T-helper 9 cell (primary cell): ENCODE data around the gene SESTD1.

ENCODE experiments used
- DNase-seq: peaks from one replicate; pipeline ENCODE4 v3.0.0-alpha.2; 2020
- total RNA-seq, 2 donors: gene quantifications; one replicate each; lab custom pipeline; 2026; lab: John Stamatoyannopoulos, UW

SESTD1 gene, protein sequence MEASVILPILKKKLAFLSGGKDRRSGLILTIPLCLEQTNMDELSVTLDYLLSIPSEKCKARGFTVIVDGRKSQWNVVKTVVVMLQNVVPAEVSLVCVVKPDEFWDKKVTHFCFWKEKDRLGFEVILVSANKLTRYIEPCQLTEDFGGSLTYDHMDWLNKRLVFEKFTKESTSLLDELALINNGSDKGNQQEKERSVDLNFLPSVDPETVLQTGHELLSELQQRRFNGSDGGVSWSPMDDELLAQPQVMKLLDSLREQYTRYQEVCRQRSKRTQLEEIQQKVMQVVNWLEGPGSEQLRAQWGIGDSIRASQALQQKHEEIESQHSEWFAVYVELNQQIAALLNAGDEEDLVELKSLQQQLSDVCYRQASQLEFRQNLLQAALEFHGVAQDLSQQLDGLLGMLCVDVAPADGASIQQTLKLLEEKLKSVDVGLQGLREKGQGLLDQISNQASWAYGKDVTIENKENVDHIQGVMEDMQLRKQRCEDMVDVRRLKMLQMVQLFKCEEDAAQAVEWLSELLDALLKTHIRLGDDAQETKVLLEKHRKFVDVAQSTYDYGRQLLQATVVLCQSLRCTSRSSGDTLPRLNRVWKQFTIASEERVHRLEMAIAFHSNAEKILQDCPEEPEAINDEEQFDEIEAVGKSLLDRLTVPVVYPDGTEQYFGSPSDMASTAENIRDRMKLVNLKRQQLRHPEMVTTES
- total RNA-seq = 6.5 to 7.2 reads per million in 2 donors

GRCh38 chr2:179264368-179265081, at the start of gene SESTD1:
SESTD1 (minus strand) TSS chr2:179264832; CDS start chr2:179191841, 72,991 bp downstream.
- DNase-seq = peak; percentile 41

- DNase-seq = no peak
These were observed 48.4 kb upstream of the SESTD1 start for GRCh38 chr2:179313057-179313456.

DNA sequence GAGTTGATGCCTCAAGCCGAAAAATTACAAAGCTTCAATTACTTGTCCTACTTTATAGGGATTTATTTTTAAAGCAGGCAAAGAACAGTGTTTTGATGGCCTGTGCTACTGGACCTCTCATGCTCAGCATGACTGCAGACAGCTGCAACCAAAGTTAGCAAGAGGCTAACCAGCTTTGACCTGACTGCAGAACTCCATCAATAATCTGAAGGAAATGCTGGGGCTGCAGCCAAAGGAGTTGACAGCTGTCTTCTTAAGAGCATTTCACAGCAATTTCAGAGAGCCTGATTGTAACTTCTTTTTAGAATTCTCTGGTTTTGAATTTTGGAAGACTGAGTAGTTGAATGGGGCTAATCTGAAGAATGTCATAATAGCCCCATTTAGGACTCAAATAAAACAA, 46.5 kb upstream of the SESTD1 start:
- DNase-seq = no peak

DNA sequence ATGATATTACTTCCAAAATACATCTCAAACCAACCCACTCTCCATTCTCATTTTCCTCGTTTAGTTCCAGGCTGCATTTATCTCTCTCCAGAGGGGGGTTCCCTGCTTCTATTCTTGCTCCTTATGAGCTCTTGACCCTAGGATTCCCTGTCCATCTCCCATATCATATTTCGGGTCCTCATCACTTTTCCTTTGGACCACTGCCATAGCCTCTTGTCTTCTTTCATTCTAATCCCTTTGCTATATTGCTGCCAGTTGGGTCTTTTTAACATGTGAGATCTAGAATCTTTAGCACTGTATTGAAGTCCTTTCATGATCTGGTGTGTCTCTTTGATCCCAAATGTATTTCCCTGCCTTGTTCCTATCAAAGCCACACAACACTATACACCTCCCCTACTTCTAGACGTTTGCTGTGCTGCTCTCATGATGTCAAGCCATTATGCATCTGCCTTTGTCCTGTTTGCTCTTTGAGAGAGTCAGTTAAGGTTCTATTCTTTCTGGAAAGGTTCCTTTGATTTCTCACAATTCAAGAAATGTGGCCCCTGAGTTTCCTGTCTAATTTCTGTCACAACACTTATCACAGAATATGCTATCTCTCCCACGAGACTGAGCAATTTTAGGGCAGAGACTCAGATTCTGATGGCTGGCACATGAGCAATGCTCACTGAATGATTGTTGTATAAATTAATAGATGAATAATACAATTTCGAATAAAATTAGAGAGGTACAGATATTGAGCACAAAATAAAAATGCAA, 43.2 kb upstream of the SESTD1 start:
- no peak for DNase-seq

DNA sequence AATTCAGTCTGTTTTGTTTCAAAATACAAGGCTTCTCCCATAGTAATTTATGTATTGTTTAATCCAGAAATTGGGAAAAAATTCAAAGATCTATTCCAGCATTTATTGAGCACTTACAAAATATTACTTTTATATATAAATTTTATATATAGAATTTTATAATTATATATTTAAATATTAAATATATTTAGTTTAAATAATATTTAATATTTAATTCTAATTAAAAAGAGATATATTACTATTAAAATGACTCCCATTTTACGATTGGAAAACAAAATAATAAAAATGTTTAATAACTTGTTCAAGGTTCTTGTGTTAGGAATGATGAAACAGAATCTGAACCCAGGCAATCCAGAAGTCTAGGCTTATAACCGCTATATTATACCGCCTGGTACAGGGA, 40.5 kb upstream of the SESTD1 start:
- DNase-seq = no peak

- DNase-seq = no peak
These were observed 39.8 kb upstream of the SESTD1 start for GRCh38 chr2:179304424-179304823.

- DNase-seq = no peak
These were observed 38.3 kb upstream of the SESTD1 start for GRCh38 chr2:179302764-179303571.

- DNase-seq = no peak
These were observed 37.5 kb upstream of the SESTD1 start for GRCh38 chr2:179302149-179302548.

DNA sequence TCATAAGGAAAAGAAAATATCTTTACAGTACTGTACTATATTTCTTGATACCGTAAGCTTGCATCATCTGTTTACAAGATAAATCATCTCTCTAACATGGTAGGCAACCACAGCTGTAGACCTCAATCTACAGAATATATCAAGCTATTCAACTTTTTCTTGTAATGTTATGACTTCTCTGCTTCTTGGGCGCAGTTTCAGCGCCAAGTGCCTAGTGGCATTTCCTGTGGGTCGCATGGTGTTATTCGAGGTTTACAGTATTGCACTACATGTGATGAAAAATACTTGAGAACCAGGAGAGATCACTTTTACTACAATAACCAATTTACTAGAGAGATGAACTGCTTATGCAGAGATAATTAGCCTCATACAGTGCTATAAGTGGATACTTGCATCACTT, 34.0 kb upstream of the SESTD1 start:
- no peak for DNase-seq

- no peak for DNase-seq
These were observed 33.3 kb upstream of the SESTD1 start for GRCh38 chr2:179297927-179298326.

DNA sequence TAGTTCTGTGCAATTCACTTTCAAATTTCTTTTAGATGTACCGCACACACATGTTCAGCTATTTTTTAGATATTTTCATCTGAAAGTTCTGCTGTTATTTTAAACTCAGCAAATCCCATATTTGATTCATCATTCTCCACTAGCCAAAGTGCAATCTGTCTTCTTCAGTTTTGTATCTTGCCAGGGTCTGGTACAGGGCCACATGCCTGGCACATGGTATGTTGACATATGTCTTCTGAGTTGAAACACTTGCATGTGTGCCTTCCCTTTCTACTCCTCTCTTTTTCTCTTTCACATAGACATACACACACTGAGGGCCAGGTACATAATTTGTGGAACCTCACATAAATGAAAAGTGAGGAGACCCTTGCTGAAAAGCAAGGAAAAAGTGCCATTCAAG, 25.7 kb upstream of the SESTD1 start:
- DNase-seq = no peak

GRCh38 chr2:179285060-179285459, 20.4 kb upstream of the SESTD1 start:
- DNase-seq = no peak

GRCh38 chr2:179277429-179278196, 13.0 kb upstream of the SESTD1 start:
- no peak for DNase-seq

DNA sequence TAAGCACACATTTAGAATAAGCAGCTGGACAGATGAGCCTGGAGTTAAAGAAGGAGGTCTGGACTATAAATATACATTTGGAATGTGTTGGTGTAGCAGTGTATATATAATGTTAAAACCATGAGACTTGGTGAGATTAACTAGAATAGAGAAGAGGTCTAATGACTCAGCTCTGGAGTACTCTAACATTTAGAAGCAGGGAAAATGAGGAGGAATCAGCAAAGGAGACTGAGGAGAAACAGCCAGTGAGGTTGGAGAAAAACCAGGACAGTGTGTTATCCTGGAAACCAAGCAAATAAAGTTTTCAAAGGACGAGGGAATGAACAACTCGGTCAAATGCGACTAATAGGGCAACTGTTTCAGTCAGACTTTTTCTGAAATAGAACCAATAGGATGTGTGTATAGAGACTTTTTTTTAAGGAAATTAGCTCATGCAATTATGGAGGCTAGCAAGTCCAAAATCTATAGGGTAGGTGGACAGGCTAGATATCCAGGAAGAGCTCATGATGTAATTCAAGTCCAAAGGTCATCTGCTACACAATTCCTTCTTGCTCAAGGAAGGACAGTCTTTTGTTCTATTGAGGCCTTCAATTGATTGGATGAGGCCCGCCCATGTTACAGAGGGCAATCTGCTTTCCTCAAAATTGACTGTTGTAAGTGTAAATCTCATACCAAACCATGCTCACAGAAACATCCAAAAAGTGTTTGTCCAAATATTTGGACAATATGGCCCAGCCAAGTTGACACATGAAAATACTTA, 10.8 kb upstream of the SESTD1 start:
- DNase-seq = no peak

GRCh38 chr2:179274749-179275148, 10.1 kb upstream of the SESTD1 start:
- DNase-seq = no peak

DNA sequence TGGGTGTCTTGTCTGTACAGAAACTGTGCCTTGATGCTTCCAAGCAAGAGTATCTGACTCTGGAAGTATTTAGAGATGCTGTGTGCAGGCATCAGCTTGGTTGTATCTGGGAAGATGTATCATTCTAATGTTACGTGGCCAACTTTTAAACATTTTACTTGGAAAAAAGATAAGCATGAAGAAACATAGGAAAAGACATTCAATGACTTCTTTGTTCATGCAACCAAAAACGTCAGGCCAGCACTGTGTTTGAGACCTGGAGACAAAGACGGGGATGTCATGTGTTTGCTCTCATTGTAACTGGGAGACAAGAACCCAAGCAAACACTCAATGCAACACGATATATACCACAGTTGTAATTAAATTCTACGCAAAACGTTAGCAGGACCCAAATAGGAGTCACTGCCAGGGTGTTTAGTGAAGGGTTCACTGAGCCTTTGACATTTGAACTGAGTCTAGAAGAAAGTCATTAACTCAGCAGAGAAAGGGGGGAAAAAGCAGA, 8.9 kb upstream of the SESTD1 start:
- no peak for DNase-seq

GRCh38 chr2:179272406-179273192, 8.0 kb upstream of the SESTD1 start:
- no peak for DNase-seq

DNA sequence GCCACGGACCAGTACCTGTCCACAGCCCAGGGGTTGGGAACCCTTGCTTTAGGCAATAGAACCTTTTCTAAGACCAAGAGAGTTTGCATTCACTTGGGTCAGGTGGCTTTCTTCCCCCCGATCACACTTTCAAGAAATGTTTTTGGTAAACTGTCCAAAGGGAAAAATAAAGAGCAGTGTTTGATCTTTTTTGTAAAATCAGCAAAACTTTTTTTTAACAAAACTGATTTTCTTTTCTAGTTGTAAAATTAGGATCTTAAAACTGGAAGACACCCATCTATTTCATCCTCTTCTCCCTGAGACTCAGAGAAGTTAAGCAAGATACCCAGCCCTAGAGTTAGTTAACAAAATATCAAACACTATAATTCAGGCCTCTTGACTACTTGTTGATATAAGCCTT, 6.1 kb upstream of the SESTD1 start:
- DNase-seq = no peak

DNA sequence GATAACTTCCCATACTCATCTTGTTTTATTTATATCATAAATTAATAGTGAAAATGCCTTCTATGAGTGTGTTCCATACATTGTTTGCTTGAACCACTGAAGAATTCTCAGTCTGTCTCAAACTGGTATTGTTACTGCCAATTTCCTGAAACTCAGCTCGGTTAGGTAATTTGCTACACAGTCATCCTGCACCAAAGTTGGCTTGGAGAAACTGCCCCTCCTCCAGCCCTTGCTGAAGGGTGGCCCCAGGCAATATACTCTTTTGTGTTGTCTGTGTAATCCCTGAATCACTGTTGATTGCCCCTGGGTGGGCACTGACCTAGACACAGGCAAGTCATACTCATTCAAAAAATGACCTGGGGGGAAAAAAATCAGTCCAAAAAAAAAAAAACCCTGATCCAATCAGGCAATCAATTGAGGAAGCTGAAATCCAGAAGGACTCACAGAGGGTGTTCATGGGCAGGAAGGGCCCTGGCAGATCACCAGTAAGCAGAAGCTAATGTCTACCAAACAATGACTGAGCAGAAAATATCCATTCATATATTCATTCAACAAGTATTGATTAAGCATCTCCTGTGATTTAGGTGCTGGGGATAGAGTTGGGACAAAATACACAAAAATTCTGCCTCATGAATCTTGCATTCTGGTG, 3.8 kb upstream of the SESTD1 start:
- DNase-seq = no peak
